ENCODE data around the gene SPOP. TPM values are rescaled to one million over a fixed set of nuclear protein-coding genes. Genes with fewer than 3 reads are reported as not detected.
"Not testable (repeated sequence)": the region's sequence is repeated elsewhere in the genome, so short reads cannot be mapped to it uniquely, and the experiment has no call there.

The SPOP gene
- total RNA-seq, 4 donors from 2014 or later, result 58.1 to 72.6 (median 66.6) TPM

DNA sequence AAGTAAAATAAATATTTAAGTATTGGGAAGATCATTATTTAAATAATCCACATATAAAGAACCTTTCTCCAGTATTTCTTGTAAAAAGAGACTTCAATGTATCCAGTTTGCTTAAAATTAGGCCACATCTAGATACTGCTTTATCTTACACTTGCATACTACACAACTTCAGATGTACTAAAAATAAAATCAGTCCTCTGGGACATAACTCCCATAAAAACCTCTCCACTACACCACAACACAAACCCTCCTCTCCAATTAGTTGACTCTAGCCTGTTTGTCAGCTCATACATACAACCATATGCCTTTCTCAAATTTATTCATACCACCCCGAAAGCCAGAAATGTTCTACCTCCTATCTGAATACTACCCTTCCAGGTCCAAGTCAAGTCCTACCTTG is 21.6 kb downstream of the SPOP start:
- no peak overlapping the region for H3K4me3 ChIP-seq
- H3K9me3 ChIP-seq, result no peaks in the 10 kb centered on the region
- H3K36me3 ChIP-seq, result no peaks in the 10 kb centered on the region
- no peaks in the 10 kb centered on the region for H3K27me3 ChIP-seq
- peaks cover 0 to 32% (median 0%) of the 10 kb centered on the region in 4 donors for H3K4me1 ChIP-seq
- no peak for TF ChIP-seq POLR2A (IDR thresholded peaks at IDR 0.05)
- no peak overlapping the region for H3K27ac ChIP-seq
- no peak for DNase-seq (ENCODE audit: low spot score in 2 of 2)
- WGBS, 2 donors, result 88 to 94% methylated on average over 1 of the region's 1 CpG

GRCh38 chr17:49647256-49647585 is 30.7 kb downstream of the SPOP start:
- TF ChIP-seq CTCF (IDR thresholded peaks at IDR 0.05) (no peak), EP300 (IDR thresholded peaks at IDR 0.05) (no peak), POLR2A (IDR thresholded peaks at IDR 0.05) (no peak)
- Histone ChIP-seq H3K27ac (peak overlapping the region in 1 of 4 donors; percentile 70), H3K4me3 (no peak overlapping the region), H3K27me3 (no peaks in the 10 kb centered on the region), H3K4me1 (peaks cover 0 to 46% (median 4%) of the 10 kb centered on the region in 4 donors), H3K36me3 (no peaks in the 10 kb centered on the region), H3K9me3 (no peaks in the 10 kb centered on the region)
- DNase-seq (ENCODE audit: low spot score in 2 of 2), result no peak
- 93 to 94% methylated on average over 8 of the region's 8 CpGs for WGBS, 2 donors

DNA sequence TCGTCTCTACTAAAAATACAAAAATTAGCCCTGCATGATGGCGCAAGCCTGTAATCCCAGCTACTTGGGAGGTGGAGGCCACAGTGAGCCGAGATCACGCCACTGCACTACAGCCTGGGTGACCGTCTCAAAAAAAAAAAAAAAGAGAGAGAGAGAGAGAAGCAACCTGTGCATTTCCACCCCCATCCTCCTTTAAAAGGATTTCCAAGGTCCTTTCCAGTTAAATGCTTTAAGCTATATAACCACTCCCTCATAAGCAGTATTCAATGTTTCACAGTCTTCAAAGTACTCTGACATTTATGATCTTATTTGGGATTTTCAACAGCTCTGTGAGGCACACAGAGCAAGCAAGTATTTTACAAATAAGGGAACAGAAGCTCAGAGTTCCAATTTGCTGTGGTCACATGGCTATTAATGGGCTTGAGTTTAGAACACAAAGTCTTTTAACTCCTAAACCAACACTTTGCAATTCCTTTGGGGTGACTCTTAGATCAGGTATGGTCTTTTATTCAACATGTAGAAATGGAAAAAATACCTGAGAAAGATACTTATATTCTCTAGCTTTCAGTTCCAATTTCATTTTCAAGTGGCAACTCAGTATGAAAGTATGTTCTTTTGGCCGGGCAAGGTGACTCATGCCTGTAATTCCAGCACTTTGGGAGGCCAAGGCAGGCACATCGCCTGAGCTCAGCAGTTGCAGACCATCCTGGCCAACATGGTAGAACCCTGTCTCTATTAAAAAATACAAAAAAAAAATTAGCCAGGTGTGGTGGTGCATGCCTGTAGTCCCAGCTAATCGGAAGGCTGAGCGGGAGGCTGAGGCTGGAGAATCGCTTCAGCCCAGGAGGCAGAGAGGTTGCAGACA is 31.3 kb downstream of the SPOP start:
- Histone ChIP-seq H3K9me3 (no peaks in the 10 kb centered on the region), H3K4me3 (no peak overlapping the region), H3K36me3 (no peaks in the 10 kb centered on the region), H3K27ac (peak overlapping the region in 3 of 4 donors; percentile 25 to 71 (median 70)), H3K27me3 (no peaks in the 10 kb centered on the region), H3K4me1 (peaks cover 0 to 51% (median 4%) of the 10 kb centered on the region in 4 donors)
- no peak for DNase-seq (ENCODE audit: low spot score in 2 of 2)
- no peak for TF ChIP-seq CTCF (IDR thresholded peaks at IDR 0.05)
- TF ChIP-seq POLR2A (IDR thresholded peaks at IDR 0.05), result no peak
- TF ChIP-seq EP300 (IDR thresholded peaks at IDR 0.05), result peak in 1 of 2 donors; percentile 11
- 82% methylated on average over 10 of the region's 10 CpGs for WGBS, 2 donors

DNA sequence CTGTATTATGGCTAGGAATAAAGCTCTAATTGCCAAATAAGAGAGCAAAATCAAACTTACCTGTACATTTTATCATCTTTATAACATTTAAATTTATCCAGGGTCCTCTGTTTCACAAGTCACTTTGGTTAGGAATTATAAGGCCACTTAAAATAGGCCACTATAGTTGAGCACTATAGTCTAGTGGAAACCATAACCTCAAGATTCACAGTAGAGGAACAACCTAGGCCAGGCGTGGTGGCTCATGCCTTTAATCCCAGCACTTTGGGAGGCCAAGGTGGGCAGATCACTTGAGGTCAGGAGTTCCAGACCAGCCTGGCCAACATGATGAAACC is 31.9 kb downstream of the SPOP start:
- H3K27ac ChIP-seq, result peak overlapping the region in 3 of 4 donors; percentile 25 to 71 (median 70)
- H3K4me1 ChIP-seq, result peaks cover 0 to 53% (median 4%) of the 10 kb centered on the region in 4 donors
- 86 to 94% methylated on average over 1 of the region's 1 CpG for WGBS, 2 donors

DNA sequence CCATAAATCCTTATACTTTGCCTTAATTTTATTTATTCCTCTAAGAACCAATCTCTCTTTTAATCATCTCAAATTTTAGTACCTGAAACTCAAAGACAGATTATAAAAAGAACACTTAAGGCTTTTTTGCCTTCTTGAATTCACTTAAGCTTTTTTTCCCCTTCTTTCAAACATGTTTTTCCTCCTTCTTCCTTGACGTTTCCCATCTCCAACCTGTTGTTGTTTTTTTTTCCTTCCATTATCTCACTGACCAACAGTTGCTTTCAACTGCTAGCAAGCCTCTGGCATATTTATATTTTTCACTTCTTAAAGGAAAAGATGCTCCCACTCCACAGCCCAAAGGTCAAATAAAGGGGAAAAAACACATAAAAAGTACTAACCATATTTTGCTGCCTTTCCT is 32.2 kb downstream of the SPOP start:
- no peak for DNase-seq (ENCODE audit: low spot score in 2 of 2)
- WGBS, 2 donors, result 33 to 39% methylated on average over 1 of the region's 1 CpG
- no peak for TF ChIP-seq EP300 (IDR thresholded peaks at IDR 0.05)
- no peak for TF ChIP-seq CTCF (IDR thresholded peaks at IDR 0.05)
- TF ChIP-seq POLR2A (IDR thresholded peaks at IDR 0.05), result no peak
- Histone ChIP-seq H3K4me1 (peaks cover 0 to 51% (median 4%) of the 10 kb centered on the region in 4 donors), H3K9me3 (no peaks in the 10 kb centered on the region), H3K4me3 (no peak overlapping the region), H3K36me3 (no peaks in the 10 kb centered on the region), H3K27ac (peak overlapping the region; percentile 19 to 71 (median 48)), H3K27me3 (no peaks in the 10 kb centered on the region)

More for the DNA sequence above, 31.9 kb downstream of the SPOP start:
- not testable (repeated sequence) for H3K4me3 ChIP-seq; H3K9me3 ChIP-seq; DNase-seq (ENCODE audit: low spot score in 2 of 2); H3K36me3 ChIP-seq; H3K27me3 ChIP-seq

- Histone ChIP-seq H3K4me3 (no peak overlapping the region), H3K27me3 (no peaks in the 10 kb centered on the region), H3K27ac (no peak overlapping the region), H3K9me3 (no peaks in the 10 kb centered on the region), H3K4me1 (peaks cover 0 to 47% (median 2%) of the 10 kb centered on the region in 4 donors), H3K36me3 (no peaks in the 10 kb centered on the region)
- TF ChIP-seq POLR2A (IDR thresholded peaks at IDR 0.05) (no peak), CTCF (IDR thresholded peaks at IDR 0.05) (no peak), EP300 (IDR thresholded peaks at IDR 0.05) (no peak)
- DNase-seq (ENCODE audit: low spot score in 2 of 2), result no peak
- WGBS, 2 donors, result 79 to 80% methylated on average over 3 of the region's 3 CpGs
Observed at GRCh38 chr17:49640556-49640955, 37.3 kb downstream of the SPOP start.
